Astrocyte of the spinal cord (primary cell): ENCODE results near the gene ACO2.

Source experiments
- DNase-seq: peaks from one replicate; pipeline ENCODE4 v3.0.0; 2011; ENCODE audit warnings: low read depth, low spot score
- H3K4me3 ChIP-seq: 2 replicates; pipeline ENCODE4 v1.5.1; 2011; ENCODE audit warnings: low read depth, mild to moderate bottlenecking, low read length, moderate library complexity
- CTCF ChIP-seq: IDR thresholded peaks from 2 replicates; pipeline ENCODE4 v1.5.1; 2012; ENCODE audit warnings: low read depth, mild to moderate bottlenecking, low read length, inconsistent platforms
- in situ Hi-C: cut with HindIII; loops from 2 replicates; pipeline ENCODE4 v1.10.0; 2017; ENCODE audit warnings: low sequenced_read_pairs

The ACO2 gene

GRCh38 chr22:41474872-41475451, 6.0 kb downstream of the ACO2 start:
- DNase-seq, result no peak
- TF ChIP-seq CTCF, result no peak
- H3K4me3 ChIP-seq, result no peak overlapping the region
- in situ Hi-C loops, result no loop called here

- TF ChIP-seq CTCF, result no peak
- DNase-seq, result no peak
- no peak overlapping the region for H3K4me3 ChIP-seq
- in situ Hi-C loops, result no loop called here
Measured at GRCh38 chr22:41478473-41478872, 9.6 kb downstream of the ACO2 start.

- TF ChIP-seq CTCF, result no peak
- in situ Hi-C loops, result no loop called here
- no peak overlapping the region for H3K4me3 ChIP-seq
- peak; percentile 32 for DNase-seq
Measured at GRCh38 chr22:41478891-41479521, 10.1 kb downstream of the ACO2 start.

- DNase-seq, result peak; percentile 92
- TF ChIP-seq CTCF, result peak; percentile 20
- in situ Hi-C loops, result no loop called here
- H3K4me3 ChIP-seq, result no peak overlapping the region
Measured at GRCh38 chr22:41479671-41480396, 10.9 kb downstream of the ACO2 start.

- H3K4me3 ChIP-seq, result no peak overlapping the region
- TF ChIP-seq CTCF, result no peak
- peak; percentile 82 for DNase-seq
- in situ Hi-C loops, result no loop called here
Measured at GRCh38 chr22:41480397-41480735, 11.4 kb downstream of the ACO2 start.

- in situ Hi-C loops, result no loop called here
- H3K4me3 ChIP-seq, result no peak overlapping the region
- peak; percentile 29 for DNase-seq
- TF ChIP-seq CTCF, result no peak
Measured at GRCh38 chr22:41481131-41481830, 12.4 kb downstream of the ACO2 start.
